Measurements from ENCODE around the gene ADARB1.

GRCh38 chr21:45103971-45104520 lies 29.7 kb downstream of the ADARB1 start:
- TF ChIP-seq, protein P1, sequence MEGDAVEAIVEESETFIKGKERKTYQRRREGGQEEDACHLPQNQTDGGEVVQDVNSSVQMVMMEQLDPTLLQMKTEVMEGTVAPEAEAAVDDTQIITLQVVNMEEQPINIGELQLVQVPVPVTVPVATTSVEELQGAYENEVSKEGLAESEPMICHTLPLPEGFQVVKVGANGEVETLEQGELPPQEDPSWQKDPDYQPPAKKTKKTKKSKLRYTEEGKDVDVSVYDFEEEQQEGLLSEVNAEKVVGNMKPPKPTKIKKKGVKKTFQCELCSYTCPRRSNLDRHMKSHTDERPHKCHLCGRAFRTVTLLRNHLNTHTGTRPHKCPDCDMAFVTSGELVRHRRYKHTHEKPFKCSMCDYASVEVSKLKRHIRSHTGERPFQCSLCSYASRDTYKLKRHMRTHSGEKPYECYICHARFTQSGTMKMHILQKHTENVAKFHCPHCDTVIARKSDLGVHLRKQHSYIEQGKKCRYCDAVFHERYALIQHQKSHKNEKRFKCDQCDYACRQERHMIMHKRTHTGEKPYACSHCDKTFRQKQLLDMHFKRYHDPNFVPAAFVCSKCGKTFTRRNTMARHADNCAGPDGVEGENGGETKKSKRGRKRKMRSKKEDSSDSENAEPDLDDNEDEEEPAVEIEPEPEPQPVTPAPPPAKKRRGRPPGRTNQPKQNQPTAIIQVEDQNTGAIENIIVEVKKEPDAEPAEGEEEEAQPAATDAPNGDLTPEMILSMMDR (IDR thresholded peaks at IDR 0.05) = no peak
- no peak for TF ChIP-seq EP300 (IDR thresholded peaks at IDR 0.05)

Measured in ovary (tissue), 3 donors.